ENCODE results near the gene OR9Q2. TPM values are rescaled to one million over a fixed set of nuclear protein-coding genes. Genes with fewer than 3 reads are reported as not detected.

OR9Q2 gene
- total RNA-seq, 6 experiments from 2014 or later, result not detected

DNA sequence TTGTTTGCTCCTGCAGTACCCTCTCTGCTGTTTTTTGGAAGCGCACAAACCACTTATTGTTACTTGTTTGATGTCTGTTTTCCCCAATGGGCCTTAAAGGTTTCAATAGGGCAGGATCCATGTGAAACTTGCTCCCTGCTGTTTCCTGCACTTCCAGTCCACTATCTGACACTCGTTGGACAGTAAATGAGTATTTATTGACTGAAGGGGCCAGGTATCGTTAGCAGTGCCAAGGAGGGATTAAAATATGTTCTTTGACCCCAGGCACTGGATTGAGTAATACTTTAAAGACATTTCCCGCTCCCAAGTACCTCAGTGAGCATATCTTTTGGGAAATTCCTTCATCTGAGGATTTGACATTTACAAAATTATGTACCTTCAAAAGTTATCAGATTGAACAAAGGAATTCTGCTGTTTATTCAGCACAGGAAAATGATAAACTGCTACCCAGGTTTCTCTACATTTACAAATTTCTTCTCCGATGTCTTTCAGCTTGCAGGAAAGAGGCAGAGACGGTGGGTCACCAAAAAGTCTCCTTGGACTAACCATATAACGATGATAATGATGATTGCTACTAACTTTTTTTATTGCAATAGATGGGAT is 23.3 kb upstream of the OR9Q2 start:
- TF ChIP-seq, protein P1, sequence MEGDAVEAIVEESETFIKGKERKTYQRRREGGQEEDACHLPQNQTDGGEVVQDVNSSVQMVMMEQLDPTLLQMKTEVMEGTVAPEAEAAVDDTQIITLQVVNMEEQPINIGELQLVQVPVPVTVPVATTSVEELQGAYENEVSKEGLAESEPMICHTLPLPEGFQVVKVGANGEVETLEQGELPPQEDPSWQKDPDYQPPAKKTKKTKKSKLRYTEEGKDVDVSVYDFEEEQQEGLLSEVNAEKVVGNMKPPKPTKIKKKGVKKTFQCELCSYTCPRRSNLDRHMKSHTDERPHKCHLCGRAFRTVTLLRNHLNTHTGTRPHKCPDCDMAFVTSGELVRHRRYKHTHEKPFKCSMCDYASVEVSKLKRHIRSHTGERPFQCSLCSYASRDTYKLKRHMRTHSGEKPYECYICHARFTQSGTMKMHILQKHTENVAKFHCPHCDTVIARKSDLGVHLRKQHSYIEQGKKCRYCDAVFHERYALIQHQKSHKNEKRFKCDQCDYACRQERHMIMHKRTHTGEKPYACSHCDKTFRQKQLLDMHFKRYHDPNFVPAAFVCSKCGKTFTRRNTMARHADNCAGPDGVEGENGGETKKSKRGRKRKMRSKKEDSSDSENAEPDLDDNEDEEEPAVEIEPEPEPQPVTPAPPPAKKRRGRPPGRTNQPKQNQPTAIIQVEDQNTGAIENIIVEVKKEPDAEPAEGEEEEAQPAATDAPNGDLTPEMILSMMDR (IDR thresholded peaks at IDR 0.05), result no peak
- DNase-seq, result no peak
- Mint-ChIP-seq H3K27me3 (ENCODE audit: insufficient read depth) (peaks cover 3% of the 10 kb centered on the region; the same call in 1 of the 2 replicates), H3K9me3 (no peaks in the 10 kb centered on the region), H3K4me3 (no peak overlapping the region), H3K4me1 (ENCODE audit: low read depth) (no peaks in the 10 kb centered on the region), H3K27ac (no peak overlapping the region), H3K36me3 (ENCODE audit: low read depth) (no peaks in the 10 kb centered on the region)

DNA sequence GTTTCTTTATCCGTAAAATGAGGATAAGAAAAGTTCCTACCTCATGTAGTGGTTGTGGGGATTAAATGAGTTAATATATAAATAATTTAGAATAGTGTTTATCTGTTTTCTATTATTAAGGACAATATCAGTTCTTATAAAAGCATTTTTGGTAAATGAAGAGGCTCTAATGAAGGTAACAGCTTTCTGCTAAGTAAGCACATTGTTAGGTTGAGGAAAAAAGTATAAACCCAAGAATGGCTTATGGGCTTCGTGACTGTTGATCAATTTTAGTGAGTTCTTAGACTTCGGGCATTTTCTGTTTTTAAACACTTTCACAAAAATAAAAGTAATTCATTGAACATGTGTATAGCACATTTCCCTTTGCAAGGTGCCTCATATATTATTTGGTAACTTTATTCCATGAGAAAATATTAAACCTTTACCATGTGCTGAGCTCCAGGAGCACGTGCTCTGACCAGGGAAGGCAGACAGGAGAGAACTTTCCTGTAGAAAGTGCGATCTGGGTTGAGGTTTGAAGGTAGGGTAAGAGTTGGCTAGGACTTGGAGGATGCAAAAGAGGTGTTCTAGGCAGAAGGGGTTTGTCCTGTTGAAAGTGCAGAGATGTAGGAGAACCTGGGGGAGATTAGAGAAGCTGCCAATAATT is 11.3 kb upstream of the OR9Q2 start:
- H3K9me3 Mint-ChIP-seq, result no peaks in the 10 kb centered on the region
- H3K27me3 Mint-ChIP-seq (ENCODE audit: insufficient read depth), result peaks cover 8% of the 10 kb centered on the region
- TF ChIP-seq, protein P1 (IDR thresholded peaks at IDR 0.05), result no peak
- H3K4me3 Mint-ChIP-seq, result no peak overlapping the region
- H3K36me3 Mint-ChIP-seq (ENCODE audit: low read depth), result no peaks in the 10 kb centered on the region
- H3K27ac Mint-ChIP-seq, result no peak overlapping the region
- DNase-seq, result no peak
- no peaks in the 10 kb centered on the region for H3K4me1 Mint-ChIP-seq (ENCODE audit: low read depth)

DNA sequence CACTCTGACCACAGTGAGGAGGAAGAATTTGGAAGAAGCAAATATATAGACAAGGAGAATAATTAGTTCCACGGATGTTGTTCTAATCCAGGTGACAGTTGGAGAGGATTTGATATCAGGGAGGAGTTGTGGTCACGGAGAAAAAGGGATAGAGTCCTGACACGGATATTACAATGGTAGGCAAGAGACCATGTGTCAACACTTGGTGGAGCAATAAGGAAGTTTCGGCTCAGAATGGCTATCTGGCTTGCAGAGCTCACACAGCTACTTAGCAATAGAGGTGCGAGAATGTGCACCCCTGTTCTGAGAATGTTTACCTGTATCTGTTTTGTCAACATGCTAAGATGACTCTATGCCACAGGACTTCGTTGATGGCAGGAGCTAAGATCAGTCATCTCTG is 10.4 kb upstream of the OR9Q2 start:
- TF ChIP-seq, protein P1 (IDR thresholded peaks at IDR 0.05), result no peak
- peaks cover 8% of the 10 kb centered on the region for H3K27me3 Mint-ChIP-seq (ENCODE audit: insufficient read depth)
- H3K9me3 Mint-ChIP-seq, result no peaks in the 10 kb centered on the region

DNA sequence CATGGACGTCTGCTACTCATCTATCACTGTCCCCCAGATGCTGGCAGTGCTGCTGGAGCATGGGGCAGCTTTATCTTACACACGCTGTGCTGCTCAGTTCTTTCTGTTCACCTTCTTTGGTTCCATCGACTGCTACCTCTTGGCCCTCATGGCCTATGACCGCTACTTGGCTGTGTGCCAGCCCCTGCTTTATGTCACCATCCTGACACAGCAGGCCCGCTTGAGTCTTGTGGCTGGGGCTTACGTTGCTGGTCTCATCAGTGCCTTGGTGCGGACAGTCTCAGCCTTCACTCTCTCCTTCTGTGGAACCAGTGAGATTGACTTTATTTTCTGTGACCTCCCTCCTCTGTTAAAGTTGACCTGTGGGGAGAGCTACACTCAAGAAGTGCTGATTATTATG is 9.2 kb upstream of the OR9Q2 start:
- H3K4me1 Mint-ChIP-seq (ENCODE audit: low read depth), result no peaks in the 10 kb centered on the region
- no peak for DNase-seq
- TF ChIP-seq, protein P1 (IDR thresholded peaks at IDR 0.05), result no peak
- H3K27me3 Mint-ChIP-seq (ENCODE audit: insufficient read depth), result peaks cover 9% of the 10 kb centered on the region
- no peaks in the 10 kb centered on the region for H3K36me3 Mint-ChIP-seq (ENCODE audit: low read depth)
- no peaks in the 10 kb centered on the region for H3K9me3 Mint-ChIP-seq
- no peak overlapping the region for H3K4me3 Mint-ChIP-seq
- no peak overlapping the region for H3K27ac Mint-ChIP-seq

More for the DNA sequence above, 10.4 kb upstream of the OR9Q2 start:
- no peaks in the 10 kb centered on the region for H3K36me3 Mint-ChIP-seq (ENCODE audit: low read depth)
- no peak for DNase-seq
- H3K27ac Mint-ChIP-seq, result no peak overlapping the region
- H3K4me3 Mint-ChIP-seq, result no peak overlapping the region
- no peaks in the 10 kb centered on the region for H3K4me1 Mint-ChIP-seq (ENCODE audit: low read depth)

DNA sequence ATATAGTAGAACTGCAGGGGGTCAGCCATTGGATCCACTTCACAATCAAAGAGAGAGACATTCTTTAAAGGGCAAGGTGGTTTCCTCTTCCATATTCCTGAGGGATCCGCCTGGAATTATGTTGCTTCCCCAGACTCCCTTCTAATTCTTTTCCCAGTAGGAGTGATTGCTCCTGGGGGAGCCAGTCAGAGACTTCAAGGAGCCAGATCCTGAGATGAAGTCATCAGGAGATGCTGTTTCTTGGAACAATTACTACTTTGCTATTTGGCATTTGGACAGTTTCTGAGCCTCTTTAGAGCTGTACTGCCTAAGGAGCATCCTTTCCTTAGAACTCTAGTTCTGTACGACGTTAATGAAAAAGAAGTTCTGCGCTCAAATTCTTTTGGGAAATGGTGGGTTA is 1.9 kb upstream of the OR9Q2 start:
- no peaks in the 10 kb centered on the region for H3K4me1 Mint-ChIP-seq (ENCODE audit: low read depth)
- H3K36me3 Mint-ChIP-seq (ENCODE audit: low read depth), result no peaks in the 10 kb centered on the region
- DNase-seq, result no peak
- H3K27ac Mint-ChIP-seq, result no peak overlapping the region
- no peak overlapping the region for H3K4me3 Mint-ChIP-seq
- peaks cover 11% of the 10 kb centered on the region for H3K27me3 Mint-ChIP-seq (ENCODE audit: insufficient read depth)
- H3K9me3 Mint-ChIP-seq, result no peaks in the 10 kb centered on the region
- TF ChIP-seq, protein P1 (IDR thresholded peaks at IDR 0.05), result no peak
